K562 (cell line): Measurements from ENCODE around the gene SRGN. TPM values are rescaled to one million over a fixed set of nuclear protein-coding genes. Genes with fewer than 3 reads are reported as not detected.

Source experiments
- CLOCK ChIP-seq: fragments of 250-450 bp; sonication (Bioruptor Pico); IDR thresholded peaks from 2 replicates; pipeline ENCODE4 v1.4.0; 2020; ENCODE audit warnings: mild to moderate bottlenecking, moderate library complexity, borderline replicate concordance
- ETV5 ChIP-seq: sonication (generic); formaldehyde crosslinking; IDR thresholded peaks from 2 replicates; pipeline ENCODE4 v1.4.0; 2020; ENCODE audit warnings: low read depth, mild to moderate bottlenecking, missing genetic modification reagents
- ILF3 ChIP-seq: fragments of 450-650 bp; IDR thresholded peaks from 2 replicates; pipeline ENCODE4 v1.6.1; 2018; ENCODE audit warnings: antibody characterized with exemption, mild to moderate bottlenecking, moderate library complexity, borderline replicate concordance
- MYNN ChIP-seq, 2 experiments: sonication (generic); formaldehyde crosslinking in 1 of 2; IDR thresholded peaks; 2 replicates each; pipeline versions ENCODE4 v1.5.0 to v1.6.1; 2016 to 2020; ENCODE audit warnings: antibody characterized with exemption in 1 of 2, missing genetic modification reagents in 1 of 2
- NBN ChIP-seq: fragments of 450-650 bp; IDR thresholded peaks from 2 replicates; pipeline ENCODE4 v1.6.1; 2016; ENCODE audit warnings: low read depth, mild to moderate bottlenecking
- RBM39 ChIP-seq: fragments of 200-400 bp; formaldehyde crosslinking; optimal IDR thresholded peaks from 2 replicates; pipeline ENCODE3; 2018; ENCODE audit warnings: low read depth, low read length
- REST ChIP-seq, 2 experiments: fragments of 450-650 bp; formaldehyde crosslinking in 1 of 2; IDR thresholded peaks; 2 replicates each; pipeline versions ENCODE4 v1.4.0 to v1.6.1; 2014 to 2020; ENCODE audit warnings: mild to moderate bottlenecking in 2 of 2, borderline replicate concordance in 1 of 2, low read depth in 1 of 2
- SMARCE1 ChIP-seq: fragments of 450-650 bp; IDR thresholded peaks from 2 replicates; pipeline ENCODE4 v1.7.1; 2016; ENCODE audit warnings: mild to moderate bottlenecking
- SNAPC5 ChIP-seq: fragments of 250-450 bp; sonication (Bioruptor Pico); IDR thresholded peaks from 2 replicates; pipeline ENCODE4 v1.8.0; 2021; ENCODE audit warnings: moderate library complexity, mild to moderate bottlenecking, inconsistent platforms
- STAG1 ChIP-seq: sonication (generic); formaldehyde crosslinking; IDR thresholded peaks from 2 replicates; pipeline ENCODE4 v1.5.0; 2020; ENCODE audit warnings: missing genetic modification reagents, borderline replicate concordance
- ZNF589 ChIP-seq: fragments of 200-800 bp; sonication (Bioruptor generic); IDR thresholded peaks from 2 replicates; pipeline ENCODE4 v1.6.1; 2016; ENCODE audit warnings: low read depth, missing genetic modification characterization, missing compliant biosample characterization
- ZNF76 ChIP-seq: fragments of 250-450 bp; sonication (Bioruptor Pico); IDR thresholded peaks from 2 replicates; pipeline ENCODE4 v1.4.0; 2020; ENCODE audit warnings: mild to moderate bottlenecking, moderate library complexity, borderline replicate concordance
- polyA plus RNA-seq, 8 experiments: library from polyadenylated mRNA; depleted of rRNA in 4 of 8; stranded (reverse) in 5 of 8; unstranded in 3 of 8; fragments of >200 nt; fragmentation: Nextera tagmentation in 2 of 8; fragmentation: Illumina TruSeq in 1 of 8; extraction: Ambion mirVana in 2 of 8; extraction: Trizol in 1 of 8; gene quantifications; 2 replicates each; pipeline versions ENCODE4 v1.2.1 to v1.2.3, GENCODE V29; 2011 to 2014; ENCODE audit warnings: inconsistent platforms in 1 of 8, missing spikeins in 1 of 8
- total RNA-seq, 7 experiments: library from RNA; depleted of rRNA in 6 of 7; stranded (reverse); fragments of >200 nt in 6 of 7; fragmentation: Illumina TruSeq in 2 of 7; extraction: Trizol in 2 of 7; gene quantifications; 2 replicates each; pipeline versions ENCODE4 v1.2.1 to v1.2.3, GENCODE V29; 2011 to 2021; ENCODE audit warnings: low replicate concordance in 1 of 7

SRGN gene
- total and polyA plus RNA-seq, 9 of the 15 experiments (the other 6 are each of a cell fraction or from before 2014, with no cell fraction given): 136 to 304 (median 180) TPM

- 0 out of 2 replicates have a peak, but pooled peaks have one; percentile 10 for TF ChIP-seq REST (IDR thresholded peaks at IDR 0.05; ENCODE audit: borderline replicate concordance)
- no peak for TF ChIP-seq REST (CRISPR knock-in tag; IDR thresholded peaks at IDR 0.05; ENCODE audit: low read depth)
- TF ChIP-seq NBN: peak; percentile 85; the same call in 1 of the 2 replicates
- TF ChIP-seq SNAPC5 (CRISPR knock-in tag): no peak
- TF ChIP-seq RBM39: no peak
- TF ChIP-seq CLOCK (CRISPR knock-in tag): no peak
- TF ChIP-seq STAG1 (CRISPR knock-in tag): no peak
- no peak for TF ChIP-seq ETV5 (CRISPR knock-in tag)
- TF ChIP-seq ZNF76: no peak
- no peak for TF ChIP-seq MYNN (IDR thresholded peaks at IDR 0.05)
- TF ChIP-seq MYNN (CRISPR knock-in tag; IDR thresholded peaks at IDR 0.05): no peak
- TF ChIP-seq ILF3: no peak
- TF ChIP-seq SMARCE1: no peak
- no peak; the same call in 1 of the 2 replicates for TF ChIP-seq ZNF589 (CRISPR knock-in tag)
Measured at GRCh38 chr10:69089638-69090599, 2.0 kb downstream of the SRGN start (continued).
